LNCAP (cell line): ENCODE results near the gene ERVV-1.

Experiments used
- TF ChIP-seq, protein P1 (sequence below): fragments of 450-650 bp; IDR thresholded peaks from 2 replicates; pipeline ENCODE4 v1.5.1; 2017; ENCODE audit warnings: mild to moderate bottlenecking

The ERVV-1 gene

DNA sequence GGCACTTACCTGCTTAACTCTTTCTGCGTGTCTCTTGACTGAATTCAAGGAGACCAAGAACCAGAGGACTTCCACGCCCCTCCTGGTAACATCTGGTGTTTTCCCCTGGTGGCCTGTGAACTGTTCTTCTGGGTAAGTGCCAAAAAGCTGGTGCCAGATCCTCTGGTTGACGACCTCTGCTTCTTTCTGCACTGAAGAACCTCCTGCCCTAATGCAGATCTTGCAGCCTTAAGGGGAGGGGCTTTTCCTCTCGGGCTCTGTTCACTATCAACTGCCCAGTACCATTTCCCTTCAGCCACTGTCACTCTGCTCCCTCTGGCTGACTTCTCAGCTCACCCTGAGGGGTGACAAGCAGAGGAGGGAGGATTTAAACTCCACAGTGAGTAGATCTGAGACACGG lies 6.1 kb upstream of the ERVV-1 start:
- TF ChIP-seq, protein P1, sequence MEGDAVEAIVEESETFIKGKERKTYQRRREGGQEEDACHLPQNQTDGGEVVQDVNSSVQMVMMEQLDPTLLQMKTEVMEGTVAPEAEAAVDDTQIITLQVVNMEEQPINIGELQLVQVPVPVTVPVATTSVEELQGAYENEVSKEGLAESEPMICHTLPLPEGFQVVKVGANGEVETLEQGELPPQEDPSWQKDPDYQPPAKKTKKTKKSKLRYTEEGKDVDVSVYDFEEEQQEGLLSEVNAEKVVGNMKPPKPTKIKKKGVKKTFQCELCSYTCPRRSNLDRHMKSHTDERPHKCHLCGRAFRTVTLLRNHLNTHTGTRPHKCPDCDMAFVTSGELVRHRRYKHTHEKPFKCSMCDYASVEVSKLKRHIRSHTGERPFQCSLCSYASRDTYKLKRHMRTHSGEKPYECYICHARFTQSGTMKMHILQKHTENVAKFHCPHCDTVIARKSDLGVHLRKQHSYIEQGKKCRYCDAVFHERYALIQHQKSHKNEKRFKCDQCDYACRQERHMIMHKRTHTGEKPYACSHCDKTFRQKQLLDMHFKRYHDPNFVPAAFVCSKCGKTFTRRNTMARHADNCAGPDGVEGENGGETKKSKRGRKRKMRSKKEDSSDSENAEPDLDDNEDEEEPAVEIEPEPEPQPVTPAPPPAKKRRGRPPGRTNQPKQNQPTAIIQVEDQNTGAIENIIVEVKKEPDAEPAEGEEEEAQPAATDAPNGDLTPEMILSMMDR = no peak

DNA sequence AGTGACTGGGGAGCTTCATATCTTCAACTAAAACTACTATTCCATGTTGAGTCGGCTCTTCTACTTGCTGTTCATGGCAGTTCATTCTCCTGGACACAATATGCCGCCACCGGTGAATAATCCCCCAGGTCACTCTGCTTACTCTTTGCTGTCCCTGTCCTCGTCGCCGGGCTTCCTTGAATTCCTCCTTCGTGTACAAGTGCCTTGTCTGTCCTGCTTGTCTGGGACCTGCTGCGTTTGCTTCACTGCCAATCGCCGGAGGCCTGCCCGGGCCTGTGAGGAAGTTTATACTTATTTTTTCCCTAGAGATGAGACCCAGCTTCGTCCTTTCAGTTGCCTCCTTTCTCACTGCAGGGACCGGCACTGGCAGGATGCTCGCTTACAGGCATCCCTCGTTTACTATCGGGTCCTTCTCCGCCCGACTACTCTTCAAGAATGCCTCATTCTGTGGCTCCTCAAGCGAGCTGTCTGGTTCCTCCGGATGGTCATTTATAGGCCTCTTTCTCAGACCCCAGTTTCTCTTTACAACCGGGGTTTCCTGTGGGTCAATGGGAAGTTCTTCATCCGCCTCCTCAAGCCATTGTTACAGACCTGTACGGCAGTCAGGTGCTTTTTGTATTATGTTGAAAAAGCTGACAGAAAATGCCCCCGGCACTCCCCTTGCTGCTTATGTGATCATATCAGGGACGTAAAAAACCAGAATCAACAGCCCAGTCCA lies 5.5 kb upstream of the ERVV-1 start:
- TF ChIP-seq, protein P1 = no peak

GRCh38 chr19:53010494-53010893 lies 3.2 kb upstream of the ERVV-1 start:
- TF ChIP-seq, protein P1 = no peak

DNA sequence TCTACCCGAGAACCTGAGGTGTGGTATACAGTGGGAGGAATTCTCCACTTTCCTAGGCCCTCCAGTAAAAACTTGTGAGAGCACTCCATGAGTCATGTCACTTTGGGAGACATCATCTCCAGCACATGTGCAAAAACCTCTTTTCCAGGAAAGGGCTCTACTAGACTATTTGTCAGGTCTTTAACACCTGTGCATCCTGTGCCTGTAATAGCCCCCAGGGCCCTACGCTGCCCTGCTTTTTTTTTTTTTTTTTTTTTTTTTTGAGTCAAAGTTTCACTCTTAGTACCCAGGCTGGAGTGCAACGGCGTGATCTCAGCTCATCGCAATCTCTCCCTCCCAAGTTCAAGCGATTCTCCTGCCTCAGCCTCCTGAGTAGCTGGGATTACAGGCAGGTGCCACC lies 1.7 kb upstream of the ERVV-1 start:
- TF ChIP-seq, protein P1 = no peak

DNA sequence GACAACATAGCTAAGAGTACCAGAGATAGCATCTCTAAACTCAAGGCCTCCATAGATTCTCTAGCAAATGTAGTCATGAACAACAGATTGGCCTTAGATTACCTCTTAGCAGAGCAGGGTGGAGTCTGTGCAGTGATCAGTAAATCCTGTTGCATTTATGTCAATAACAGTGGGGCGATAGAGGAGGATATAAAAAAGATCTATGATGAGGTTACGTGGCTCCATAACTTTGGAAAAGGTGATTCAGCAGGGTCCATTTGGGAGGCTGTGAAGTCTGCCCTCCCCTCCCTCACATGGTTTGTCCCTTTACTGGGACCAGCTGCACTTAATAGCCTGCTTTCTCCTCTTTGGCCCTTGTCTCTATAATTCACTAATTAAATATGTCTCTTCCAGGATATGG lies 1.4 kb downstream of the ERVV-1 start:
- TF ChIP-seq, protein P1 = no peak

GRCh38 chr19:53015730-53016129 lies 2.0 kb downstream of the ERVV-1 start:
- TF ChIP-seq, protein P1 = no peak

DNA sequence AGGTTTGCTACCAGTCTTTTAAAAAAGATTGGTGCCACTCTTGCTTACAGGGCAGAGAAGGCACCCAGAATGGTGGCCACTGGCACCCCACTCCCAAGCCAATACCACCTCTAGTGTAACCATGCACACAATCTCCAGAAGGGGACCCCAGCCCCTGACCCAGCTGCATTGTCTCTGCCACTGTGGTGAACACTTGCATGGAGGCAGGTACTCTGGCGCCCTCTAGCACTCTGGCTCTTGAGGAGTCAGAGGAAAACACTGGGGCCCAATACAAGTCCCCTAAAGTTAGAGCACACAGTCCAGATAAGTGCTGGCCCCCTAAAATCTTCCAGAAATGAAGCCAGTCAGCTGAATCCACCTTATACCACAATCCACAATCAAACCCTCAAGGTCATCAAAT lies 6.0 kb downstream of the ERVV-1 start:
- TF ChIP-seq, protein P1 = no peak

DNA sequence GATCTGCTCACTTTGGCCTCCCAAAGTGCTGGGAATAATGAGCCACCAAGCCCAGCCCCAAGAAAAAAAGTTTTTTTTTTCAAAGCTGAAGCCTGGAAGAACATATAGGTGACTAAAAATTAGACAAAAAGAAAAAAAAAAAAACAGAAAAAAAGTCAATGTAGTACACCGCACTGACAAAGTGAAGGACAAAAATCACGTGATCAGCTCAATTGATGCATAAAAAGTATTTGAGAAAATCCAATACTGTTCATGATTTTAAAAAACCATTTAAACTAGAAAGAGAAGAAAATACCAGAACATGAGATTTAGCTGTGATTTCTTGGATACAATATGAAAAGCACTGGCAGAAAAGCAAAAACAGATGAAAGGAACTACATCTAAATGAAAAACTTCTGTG lies 20.3 kb downstream of the ERVV-1 start:
- TF ChIP-seq, protein P1 = no peak
